Neural cell (in vitro differentiated cells): ENCODE data around the gene TOR1AIP1. TPM values are rescaled to one million over a fixed set of nuclear protein-coding genes. Genes with fewer than 3 reads are reported as not detected.

Experiments
- H2AFZ ChIP-seq: fragments of 200-600, 300-800 bp; sonication (generic), shearing (Covaris generic); 2 replicates; pipeline ENCODE4 v1.6.0; 2014; ENCODE audit warnings: low read depth, mild to moderate bottlenecking, antibody characterized with exemption, low read length, moderate library complexity
- H3F3A ChIP-seq: fragments of 200-600 bp; shearing (Covaris generic); 2 replicates; pipeline ENCODE4 v1.6.1; 2016; ENCODE audit warnings: mild to moderate bottlenecking, moderate library complexity, mixed read lengths, antibody characterized with exemption, low read length; ENCODE audit not compliant: insufficient read depth, poor library complexity, severe bottlenecking
- H3K27ac ChIP-seq: fragments of 200-600, 300-800 bp; sonication (generic), shearing (Covaris generic); 2 replicates; pipeline ENCODE4 v1.5.1; 2014; ENCODE audit warnings: mild to moderate bottlenecking, low read length, moderate library complexity
- H3K27me3 ChIP-seq: fragments of 300-800, 200-600 bp; sonication (generic), shearing (Covaris generic); 2 replicates; pipeline ENCODE4 v1.6.0; 2014; ENCODE audit warnings: mild to moderate bottlenecking, low read depth, low read length, moderate library complexity; ENCODE audit not compliant: insufficient read depth
- H3K36me3 ChIP-seq: fragments of 300-800, 200-600 bp; sonication (generic), shearing (Covaris generic); 2 replicates; pipeline ENCODE4 v1.5.1; 2014; ENCODE audit warnings: mild to moderate bottlenecking, antibody characterized with exemption, low read length, moderate library complexity; ENCODE audit not compliant: insufficient read depth
- H3K4me2 ChIP-seq: fragments of 300-800, 200-600 bp; sonication (generic), shearing (Covaris generic); 2 replicates; pipeline ENCODE4 v1.6.0; 2014; ENCODE audit warnings: mild to moderate bottlenecking, low read length
- H3K4me3 ChIP-seq: fragments of 300-800, 200-600 bp; sonication (generic), shearing (Covaris generic); 2 replicates; pipeline ENCODE4 v1.5.1; 2014; ENCODE audit warnings: mild to moderate bottlenecking, low read length, moderate library complexity
- H3K79me2 ChIP-seq: fragments of 200-600 bp; shearing (Covaris generic); replicated peaks from 2 replicates; pipeline ENCODE4 v1.6.0; 2014; ENCODE audit warnings: mild to moderate bottlenecking, low read length, moderate library complexity; ENCODE audit not compliant: insufficient read depth
- H3K9ac ChIP-seq: fragments of 300-800, 200-600 bp; sonication (generic), shearing (Covaris generic); 2 replicates; pipeline ENCODE4 v1.6.1; 2016; ENCODE audit warnings: mild to moderate bottlenecking, low read length, mixed read lengths
- H3K9me2 ChIP-seq: fragments of 200-600 bp; shearing (Covaris generic); 2 replicates; pipeline ENCODE4 v1.6.1; 2016; ENCODE audit warnings: mild to moderate bottlenecking, low read length, mixed read lengths; ENCODE audit not compliant: insufficient read depth
- H3K9me3 ChIP-seq: fragments of 200-600, 300-800 bp; sonication (generic), shearing (Covaris generic); 2 replicates; pipeline ENCODE4 v1.6.1; 2016; ENCODE audit warnings: mild to moderate bottlenecking, mixed run types, low read length, moderate library complexity, mixed read lengths
- H4K20me1 ChIP-seq: fragments of 200-600 bp; shearing (Covaris generic); 2 replicates; pipeline ENCODE4 v1.6.1; 2016; ENCODE audit warnings: mild to moderate bottlenecking, mixed run types; ENCODE audit not compliant: insufficient read depth
- CTCF ChIP-seq: fragments of 450-650 bp; IDR thresholded peaks from 2 replicates; pipeline ENCODE4 v1.5.1; 2014; ENCODE audit warnings: antibody characterized with exemption, mild to moderate bottlenecking, moderate library complexity; ENCODE audit not compliant: poor library complexity, severe bottlenecking
- EP300 ChIP-seq: fragments of 450-650 bp; conservative IDR thresholded peaks from 2 replicates; pipeline ENCODE4 v1.6.1; 2014; ENCODE audit warnings: antibody characterized with exemption, mild to moderate bottlenecking, moderate library complexity; ENCODE audit not compliant: poor library complexity, severe bottlenecking
- EZH2 ChIP-seq: fragments of 200-600, 300-800 bp; shearing (Covaris generic), sonication (generic); IDR thresholded peaks from 2 replicates; pipeline ENCODE4 v1.6.1; 2014; ENCODE audit warnings: antibody characterized with exemption, low read length, borderline replicate concordance, mild to moderate bottlenecking; ENCODE audit not compliant: insufficient read depth, poor library complexity, severe bottlenecking
- MXI1 ChIP-seq: fragments of 450-650 bp; conservative IDR thresholded peaks from 2 replicates; pipeline ENCODE4 v1.6.1; 2014; ENCODE audit warnings: antibody characterized with exemption, mild to moderate bottlenecking; ENCODE audit not compliant: poor library complexity, severe bottlenecking
- POLR2AphosphoS5 ChIP-seq: IDR thresholded peaks from 2 replicates; pipeline ENCODE4 v1.6.1; 2012
- RAD21 ChIP-seq: fragments of 450-650 bp; conservative IDR thresholded peaks from 2 replicates; pipeline ENCODE4 v1.6.1; 2014; ENCODE audit warnings: antibody characterized with exemption, mild to moderate bottlenecking, moderate library complexity
- REST ChIP-seq: IDR thresholded peaks from 2 replicates; pipeline ENCODE4 v1.6.1; 2012; ENCODE audit warnings: borderline replicate concordance
- SMC3 ChIP-seq: fragments of 450-650 bp; conservative IDR thresholded peaks from 2 replicates; pipeline ENCODE4 v1.6.1; 2014; ENCODE audit warnings: antibody characterized with exemption, mild to moderate bottlenecking, moderate library complexity; ENCODE audit not compliant: poor library complexity
- TAF1 ChIP-seq: IDR thresholded peaks from 2 replicates; pipeline ENCODE4 v1.6.1; 2012; ENCODE audit warnings: low read depth
- polyA plus RNA-seq: library from polyadenylated mRNA; depleted of rRNA; stranded (reverse); fragments of >200 nt; gene quantifications from 2 replicates; pipeline ENCODE4 v1.2.3, GENCODE V29; 2014

The TOR1AIP1 gene
- polyA plus RNA-seq, 1 donor from 2014 or later, result 10.4 TPM

GRCh38 chr1:179883745-179884138 is 1.7 kb downstream of the TOR1AIP1 start:
- Histone ChIP-seq H3K4me2 (peak overlapping the region; percentile 58), H3K27me3 (no peaks in the 10 kb centered on the region), H2AFZ (peak overlapping the region; percentile 27), H3K9me3 (no peaks in the 10 kb centered on the region), H3K9me2 (no peaks in the 10 kb centered on the region), H3K9ac (peak overlapping the region; percentile 100), H3K36me3 (no peaks in the 10 kb centered on the region), H3F3A (peaks cover 5% of the 10 kb centered on the region), H3K79me2 (peaks cover 4% of the 10 kb centered on the region), H3K4me3 (peak overlapping the region; percentile 91), H3K27ac (peak overlapping the region; percentile 100), H4K20me1 (no peaks in the 10 kb centered on the region)
- TF ChIP-seq MXI1 (no peak), RAD21 (no peak), EZH2 (no peak), TAF1 (no peak), POLR2AphosphoS5 (no peak), SMC3 (no peak), EP300 (no peak), CTCF (no peak), REST (no peak)

GRCh38 chr1:179888071-179888470 is 6.0 kb downstream of the TOR1AIP1 start:
- H3K36me3 ChIP-seq, result no peaks in the 10 kb centered on the region
- H2AFZ ChIP-seq, result no peak overlapping the region
- H3K9ac ChIP-seq, result no peak overlapping the region
- no peaks in the 10 kb centered on the region for H3K9me3 ChIP-seq
- H3K79me2 ChIP-seq, result peaks cover 4% of the 10 kb centered on the region
- H3F3A ChIP-seq, result no peaks in the 10 kb centered on the region
- H3K27ac ChIP-seq, result no peak overlapping the region
- no peaks in the 10 kb centered on the region for H3K9me2 ChIP-seq
- TF ChIP-seq EP300, result no peak
- no peak for TF ChIP-seq MXI1
- no peak for TF ChIP-seq EZH2
- TF ChIP-seq RAD21, result no peak
- no peak for TF ChIP-seq TAF1
- no peak for TF ChIP-seq REST
- TF ChIP-seq CTCF, result no peak
- no peak for TF ChIP-seq SMC3
- TF ChIP-seq POLR2AphosphoS5, result no peak
- no peak overlapping the region for H3K4me3 ChIP-seq
- H3K4me2 ChIP-seq, result no peak overlapping the region
- H3K27me3 ChIP-seq, result no peaks in the 10 kb centered on the region
- no peaks in the 10 kb centered on the region for H4K20me1 ChIP-seq
